Measurements from ENCODE around the gene PRDM10.

DNA sequence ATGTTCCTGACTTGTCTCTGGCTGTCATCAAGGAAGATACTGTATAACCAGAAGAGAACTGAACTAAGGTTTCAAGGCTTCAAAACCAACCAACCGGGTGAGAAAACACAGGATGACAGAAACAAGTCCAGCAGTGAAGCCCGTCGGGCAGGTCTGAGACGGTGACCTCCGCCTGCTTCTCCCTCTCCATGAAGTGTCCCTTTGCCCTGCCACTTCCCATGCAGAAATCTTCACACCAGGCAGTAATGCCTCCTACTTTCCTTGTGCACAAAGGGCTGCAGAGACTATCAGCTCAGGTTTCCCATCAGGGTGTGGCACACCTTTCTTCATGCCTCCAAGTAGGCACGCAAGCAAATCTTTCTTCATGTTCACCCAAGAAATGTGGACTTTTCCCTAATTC, 24.2 kb downstream of the PRDM10 start:
- no peak for TF ChIP-seq POLR2A (IDR thresholded peaks at IDR 0.05; ENCODE audit: low read length)
- no peak for TF ChIP-seq GATA1 (IDR thresholded peaks at IDR 0.05; ENCODE audit: low read depth, low read length)

All from erythroblast (primary cell).